Natural killer cell treated with Interleukin-12 subunit alpha and Interleukin-12 subunit beta and Interleukin-15 and Interleukin-18, amount 100 ng/mL, for 72 hours (primary cell): Measurements from ENCODE around the gene ASPM. TPM values are rescaled to one million over a fixed set of nuclear protein-coding genes. Genes with fewer than 3 reads are reported as not detected.

Experiments used
- ATAC-seq, 2 donors: fragments of 150-1000 bp; cut with Tn5 transposase in 1 of 2; sonication (Bioruptor Pico), chemical (Tn5 transposase) in 1 of 2; 2 replicates each; pipeline ENCODE4 v1.10.0; 2021
- DNase-seq: peaks from one replicate; pipeline ENCODE4 v3.0.0; 2022; ENCODE audit warnings: low spot score
- H3K27ac Mint-ChIP-seq, 2 donors: 1 replicate in 1 of 2; 2 replicates in 1 of 2; pipeline ENCODE4 v1.8.0; 2022; ENCODE audit warnings: mixed read lengths in 2 of 2, mild to moderate bottlenecking in 1 of 2, moderate library complexity in 1 of 2
- H3K27me3 Mint-ChIP-seq, 2 donors: 1 replicate in 1 of 2; 2 replicates in 1 of 2; pipeline ENCODE4 v1.8.0; 2022; ENCODE audit warnings: mixed read lengths in 2 of 2
- H3K36me3 Mint-ChIP-seq: one replicate; pipeline ENCODE4 v1.8.0; 2022; ENCODE audit warnings: mixed read lengths
- H3K4me1 Mint-ChIP-seq, 2 donors: 1 replicate in 1 of 2; 2 replicates in 1 of 2; pipeline ENCODE4 v1.8.0; 2022; ENCODE audit warnings: low read depth in 2 of 2, mixed read lengths in 2 of 2, mild to moderate bottlenecking in 1 of 2
- H3K4me3 Mint-ChIP-seq: one replicate; pipeline ENCODE4 v1.8.0; 2022; ENCODE audit warnings: mixed read lengths
- H3K9me3 Mint-ChIP-seq: 2 replicates; pipeline ENCODE4 v1.8.0; 2022; ENCODE audit warnings: mixed read lengths
- total RNA-seq, 2 donors: library from RNA; stranded (reverse); gene quantifications; one replicate each; pipeline ENCODE4 v1.2.3, GENCODE V29; 2022

Gene ASPM
- 10 to 100 TPM; 17.6 to 40.7 TPM for total RNA-seq

DNA sequence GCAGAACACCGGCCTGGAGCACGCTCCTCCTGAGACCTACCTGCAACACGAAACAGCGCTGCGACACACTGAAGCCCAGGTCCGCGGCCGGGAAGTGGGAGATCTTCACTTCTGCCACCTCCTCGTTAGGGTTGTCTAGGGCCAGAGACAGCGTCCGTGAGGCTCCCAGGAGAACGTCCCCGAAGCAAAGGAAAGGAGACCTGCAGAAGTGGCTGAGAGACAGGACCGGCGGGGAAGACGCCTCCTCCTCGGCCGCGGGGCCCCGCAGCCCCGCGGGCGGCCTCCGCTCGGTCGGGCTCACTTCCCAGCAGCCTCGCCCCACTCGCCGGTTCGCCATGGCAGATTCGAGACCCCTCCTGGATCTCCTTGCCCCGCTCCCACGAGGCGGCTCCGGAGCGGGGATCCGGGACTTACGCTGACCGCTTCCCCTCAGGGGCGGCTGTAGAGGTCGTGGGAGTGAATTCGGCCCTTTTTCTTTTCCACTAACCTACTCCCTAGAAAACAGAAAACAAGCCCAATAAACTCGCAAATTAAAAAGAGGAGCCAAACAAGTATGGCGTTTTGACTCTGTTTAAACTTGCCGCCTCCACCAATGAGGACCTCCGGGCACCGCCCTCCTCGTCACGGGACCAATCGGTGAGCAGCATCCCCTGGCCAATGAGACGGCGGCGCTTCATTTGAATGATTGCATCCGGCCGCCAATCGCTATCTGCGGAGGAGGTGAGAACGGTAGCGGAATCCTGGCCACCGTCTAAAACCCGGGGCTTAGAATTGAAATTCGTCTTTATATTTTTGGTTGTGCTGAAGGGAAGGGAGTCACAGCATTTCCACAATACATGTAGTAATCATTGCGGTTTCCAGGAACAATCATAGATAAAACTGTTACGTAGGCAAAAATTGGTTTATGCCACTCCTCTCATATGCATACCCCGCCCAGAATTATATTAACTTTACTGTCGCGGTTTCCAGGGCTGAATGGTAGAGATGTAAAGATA, at the start of gene ASPM:
Gene ASPM (minus strand): TSS at position 569 of the 995 bp plus-strand sequence. CDS start 232 bp downstream, at position 337.
- H3K4me1 Mint-ChIP-seq: peaks cover 8 to 28% of the 10 kb centered on the region in 2 donors
- no peaks in the 10 kb centered on the region for H3K9me3 Mint-ChIP-seq
- H3K4me3 Mint-ChIP-seq: peak within 1 kb of the TSS; percentile 93
- ATAC-seq (peak; percentile 99 to 100), DNase-seq (peak; percentile 94)
- H3K27me3 Mint-ChIP-seq: no peaks in the 10 kb centered on the region
- peak within 1 kb of the TSS; percentile 88 for H3K27ac Mint-ChIP-seq
- H3K36me3 Mint-ChIP-seq: peaks cover 9% of the 10 kb centered on the region

- Mint-ChIP-seq H3K27me3 (no peaks in the 10 kb centered on the region), H3K4me3 (no peak overlapping the region), H3K9me3 (no peaks in the 10 kb centered on the region), H3K27ac (no peak overlapping the region), H3K4me1 (peaks cover 29 to 57% of the 10 kb centered on the region in 2 donors), H3K36me3 (no peaks in the 10 kb centered on the region)
- DNase-seq (no peak), ATAC-seq (no peak)
Observed at GRCh38 chr1:197195100-197195499, 48.6 kb upstream of the ASPM start.

- Mint-ChIP-seq H3K4me3 (no peak overlapping the region), H3K36me3 (peaks cover 30% of the 10 kb centered on the region), H3K4me1 (peaks cover 3 to 8% of the 10 kb centered on the region in 2 donors), H3K27me3 (no peaks in the 10 kb centered on the region), H3K9me3 (no peaks in the 10 kb centered on the region), H3K27ac (no peak overlapping the region)
- no peak for DNase-seq
- no peak for ATAC-seq
Observed at GRCh38 chr1:197184190-197184589, 37.7 kb upstream of the ASPM start.

- ATAC-seq: no peak
- peaks cover 3 to 8% of the 10 kb centered on the region in 2 donors for H3K4me1 Mint-ChIP-seq
- H3K27ac Mint-ChIP-seq: no peak overlapping the region
Observed at GRCh38 chr1:197183195-197183748, 36.8 kb upstream of the ASPM start.

GRCh38 chr1:197182716-197183115, 36.2 kb upstream of the ASPM start:
- peaks cover 3 to 8% of the 10 kb centered on the region in 2 donors for H3K4me1 Mint-ChIP-seq
- peaks cover 28% of the 10 kb centered on the region for H3K36me3 Mint-ChIP-seq
- no peaks in the 10 kb centered on the region for H3K27me3 Mint-ChIP-seq
- H3K4me3 Mint-ChIP-seq: no peak overlapping the region
- DNase-seq: no peak
- no peak for ATAC-seq
- H3K9me3 Mint-ChIP-seq: no peaks in the 10 kb centered on the region
- no peak overlapping the region for H3K27ac Mint-ChIP-seq

More at GRCh38 chr1:197183195-197183748, 36.8 kb upstream of the ASPM start:
- no peak for DNase-seq
- no peaks in the 10 kb centered on the region for H3K27me3 Mint-ChIP-seq
- H3K4me3 Mint-ChIP-seq: no peak overlapping the region
- H3K36me3 Mint-ChIP-seq: peaks cover 30% of the 10 kb centered on the region
- no peaks in the 10 kb centered on the region for H3K9me3 Mint-ChIP-seq

GRCh38 chr1:197181982-197182381, 35.5 kb upstream of the ASPM start:
- Mint-ChIP-seq H3K36me3 (peaks cover 23% of the 10 kb centered on the region), H3K27ac (no peak overlapping the region), H3K9me3 (no peaks in the 10 kb centered on the region), H3K27me3 (no peaks in the 10 kb centered on the region), H3K4me3 (no peak overlapping the region), H3K4me1 (peaks cover 3 to 8% of the 10 kb centered on the region in 2 donors)
- ATAC-seq (no peak), DNase-seq (no peak)

- peaks cover 12% of the 10 kb centered on the region for H3K36me3 Mint-ChIP-seq
- no peak for DNase-seq
- H3K27ac Mint-ChIP-seq: no peak overlapping the region
- H3K4me1 Mint-ChIP-seq: peaks cover 0 to 1% of the 10 kb centered on the region in 2 donors
- ATAC-seq: no peak
- no peaks in the 10 kb centered on the region for H3K9me3 Mint-ChIP-seq
- no peaks in the 10 kb centered on the region for H3K27me3 Mint-ChIP-seq
- no peak overlapping the region for H3K4me3 Mint-ChIP-seq
Observed at GRCh38 chr1:197180252-197180878, 33.9 kb upstream of the ASPM start.

DNA sequence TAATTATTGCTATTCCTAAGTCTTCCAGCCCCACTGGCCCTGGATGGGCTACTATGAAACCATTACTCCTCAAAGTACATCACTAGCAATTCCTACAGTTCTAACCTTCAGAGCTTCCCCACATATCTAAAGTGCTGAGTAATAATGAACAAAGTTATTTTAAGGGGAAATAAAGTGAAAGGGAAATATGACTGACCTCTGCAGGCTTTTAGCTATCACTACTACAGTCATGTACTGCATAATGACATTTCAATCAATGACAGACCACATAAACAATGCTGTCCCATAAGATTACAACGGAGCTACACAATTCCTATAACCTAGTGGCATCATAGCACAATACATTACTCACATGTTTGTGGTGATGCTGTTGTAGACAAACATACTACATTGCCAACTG, 32.5 kb upstream of the ASPM start:
- ATAC-seq: no peak
- Mint-ChIP-seq H3K27ac (no peak overlapping the region), H3K9me3 (no peaks in the 10 kb centered on the region), H3K36me3 (peaks cover 10% of the 10 kb centered on the region), H3K4me1 (no peaks in the 10 kb centered on the region), H3K27me3 (no peaks in the 10 kb centered on the region), H3K4me3 (no peak overlapping the region)
- no peak for DNase-seq

GRCh38 chr1:197174818-197175217, 28.3 kb upstream of the ASPM start:
- Mint-ChIP-seq H3K4me1 (no peaks in the 10 kb centered on the region), H3K36me3 (no peaks in the 10 kb centered on the region), H3K27me3 (no peaks in the 10 kb centered on the region), H3K27ac (no peak overlapping the region), H3K4me3 (no peak overlapping the region), H3K9me3 (no peaks in the 10 kb centered on the region)
- ATAC-seq (no peak), DNase-seq (no peak)

GRCh38 chr1:197173571-197174507, 27.4 kb upstream of the ASPM start:
- H3K27me3 Mint-ChIP-seq: no peaks in the 10 kb centered on the region
- no peak for DNase-seq
- no peak for ATAC-seq
- H3K4me3 Mint-ChIP-seq: no peak overlapping the region
- H3K4me1 Mint-ChIP-seq: no peaks in the 10 kb centered on the region
- no peaks in the 10 kb centered on the region for H3K9me3 Mint-ChIP-seq
- H3K27ac Mint-ChIP-seq: no peak overlapping the region
- H3K36me3 Mint-ChIP-seq: no peaks in the 10 kb centered on the region

DNA sequence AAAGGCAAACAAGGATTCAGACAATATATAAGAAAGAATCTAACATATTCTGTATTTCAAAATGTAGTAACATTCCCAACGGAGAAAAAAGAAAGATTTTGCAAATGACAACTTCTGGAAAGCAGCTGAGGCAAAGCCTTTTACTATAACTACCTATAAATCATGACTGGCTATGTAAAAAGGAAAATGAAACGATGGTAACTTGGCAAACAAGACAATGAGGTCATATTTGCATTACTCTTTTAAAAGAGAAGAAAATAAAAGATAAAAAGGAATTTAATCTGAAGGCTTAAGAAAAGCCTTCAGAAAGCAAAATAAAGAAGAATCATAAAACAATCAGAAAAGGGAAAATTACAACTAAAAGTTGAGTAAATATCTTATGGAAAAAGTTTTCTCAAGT, 25.1 kb upstream of the ASPM start:
- Mint-ChIP-seq H3K4me1 (no peaks in the 10 kb centered on the region), H3K9me3 (no peaks in the 10 kb centered on the region), H3K27me3 (no peaks in the 10 kb centered on the region), H3K36me3 (no peaks in the 10 kb centered on the region), H3K4me3 (no peak overlapping the region), H3K27ac (no peak overlapping the region)
- ATAC-seq (no peak), DNase-seq (no peak)

- no peak overlapping the region for H3K4me3 Mint-ChIP-seq
- no peaks in the 10 kb centered on the region for H3K4me1 Mint-ChIP-seq
- ATAC-seq (no peak), DNase-seq (no peak)
- H3K27me3 Mint-ChIP-seq: no peaks in the 10 kb centered on the region
- no peak overlapping the region for H3K27ac Mint-ChIP-seq
- no peaks in the 10 kb centered on the region for H3K36me3 Mint-ChIP-seq
- H3K9me3 Mint-ChIP-seq: no peaks in the 10 kb centered on the region
Observed at GRCh38 chr1:197170538-197170937, 24.1 kb upstream of the ASPM start.

DNA sequence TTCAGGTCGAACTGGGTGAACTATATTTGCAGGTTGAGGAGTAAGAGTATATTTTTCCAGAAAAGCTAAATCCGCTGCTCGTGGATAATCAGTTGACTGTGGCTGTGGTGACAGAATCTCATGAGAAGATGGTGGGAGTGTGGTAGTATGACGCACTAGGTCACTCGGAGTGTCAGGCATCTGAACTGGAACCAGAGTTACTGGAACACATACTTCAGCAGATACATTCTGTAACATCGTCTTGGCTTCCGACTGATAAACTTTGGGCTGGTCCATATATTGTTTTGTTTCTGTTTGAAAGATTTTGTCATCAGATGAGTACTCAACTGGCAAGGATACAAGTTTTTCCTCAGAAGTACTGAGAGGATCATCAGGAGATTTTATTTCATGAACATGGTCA, 13.0 kb upstream of the ASPM start:
- no peak overlapping the region for H3K4me3 Mint-ChIP-seq
- H3K36me3 Mint-ChIP-seq: no peaks in the 10 kb centered on the region
- ATAC-seq (no peak), DNase-seq (no peak)
- H3K4me1 Mint-ChIP-seq: no peaks in the 10 kb centered on the region
- no peak overlapping the region for H3K27ac Mint-ChIP-seq
- no peaks in the 10 kb centered on the region for H3K9me3 Mint-ChIP-seq
- no peaks in the 10 kb centered on the region for H3K27me3 Mint-ChIP-seq
